Neutrophil (primary cell): ENCODE data around the gene STK32C.

Source experiments
- H3K27ac ChIP-seq: fragments of 200-600 bp; sonication (generic); 2 replicates; pipeline ENCODE4 v1.5.1; 2016; ENCODE audit warnings: mild to moderate bottlenecking, moderate library complexity
- H3K27me3 ChIP-seq: fragments of 200-600 bp; sonication (generic); 2 replicates; pipeline ENCODE4 v1.6.0; 2016; ENCODE audit warnings: mild to moderate bottlenecking
- H3K36me3 ChIP-seq: fragments of 200-600 bp; sonication (generic); 2 replicates; pipeline ENCODE4 v1.5.1; 2017
- H3K4me1 ChIP-seq, 2 experiments: fragments of 200-600 bp in 1 of 2; sonication (generic) in 1 of 2; 1 replicate in 1 of 2; 2 replicates in 1 of 2; pipeline versions ENCODE4 v1.5.1 to v1.6.1; 2013 to 2016; ENCODE audit warnings: low read depth in 1 of 2, low read length in 1 of 2, mild to moderate bottlenecking in 1 of 2, moderate library complexity in 1 of 2; ENCODE audit not compliant: control insufficient read depth in 1 of 2, insufficient read depth in 1 of 2
- H3K4me3 ChIP-seq, 2 experiments: fragments of 200-600 bp in 1 of 2; sonication (generic) in 1 of 2; 1 replicate in 1 of 2; 2 replicates in 1 of 2; pipeline ENCODE4 v1.5.1; 2013 to 2016; ENCODE audit warnings: low read depth in 1 of 2, low read length in 1 of 2, mild to moderate bottlenecking in 1 of 2, moderate library complexity in 1 of 2
- H3K9me3 ChIP-seq: fragments of 200-600 bp; sonication (generic); 2 replicates; pipeline ENCODE4 v1.5.1; 2016
- CTCF ChIP-seq: fragments of 200-600 bp; sonication (generic); IDR thresholded peaks from 2 replicates; pipeline ENCODE4 v1.5.1; 2016; ENCODE audit warnings: antibody characterized with exemption

STK32C gene

GRCh38 chr10:132176623-132177500 lies 130.9 kb downstream of the STK32C start:
- peaks cover 57% of the 10 kb centered on the region for H3K27me3 ChIP-seq

GRCh38 chr10:132175907-132176581 lies 131.7 kb downstream of the STK32C start:
- Histone ChIP-seq H3K27me3 (peaks cover 51% of the 10 kb centered on the region), H3K36me3 (no peaks in the 10 kb centered on the region), H3K4me3 (no peak overlapping the region), H3K4me1 (no peaks in the 10 kb centered on the region), H3K9me3 (no peaks in the 10 kb centered on the region), H3K27ac (no peak overlapping the region)
- TF ChIP-seq CTCF = no peak

More at GRCh38 chr10:132176623-132177500, 130.9 kb downstream of the STK32C start:
- TF ChIP-seq CTCF = no peak
- no peaks in the 10 kb centered on the region for H3K36me3 ChIP-seq
- H3K4me3 ChIP-seq = no peak overlapping the region
- no peak overlapping the region for H3K27ac ChIP-seq
- H3K9me3 ChIP-seq = no peaks in the 10 kb centered on the region
- H3K4me1 ChIP-seq = no peaks in the 10 kb centered on the region

- Histone ChIP-seq H3K36me3 (no peaks in the 10 kb centered on the region), H3K27ac (no peak overlapping the region), H3K9me3 (no peaks in the 10 kb centered on the region), H3K27me3 (peaks cover 51% of the 10 kb centered on the region), H3K4me1 (no peaks in the 10 kb centered on the region), H3K4me3 (no peak overlapping the region)
- no peak for TF ChIP-seq CTCF
Measured at GRCh38 chr10:132175408-132175807, 132.3 kb downstream of the STK32C start.

GRCh38 chr10:132174237-132174636 lies 133.5 kb downstream of the STK32C start:
- no peak overlapping the region for H3K27ac ChIP-seq
- H3K36me3 ChIP-seq = no peaks in the 10 kb centered on the region
- no peak for TF ChIP-seq CTCF
- H3K9me3 ChIP-seq = no peaks in the 10 kb centered on the region
- peaks cover 47% of the 10 kb centered on the region for H3K27me3 ChIP-seq
- H3K4me3 ChIP-seq = no peak overlapping the region
- no peaks in the 10 kb centered on the region for H3K4me1 ChIP-seq

GRCh38 chr10:132173185-132173584 lies 134.6 kb downstream of the STK32C start:
- TF ChIP-seq CTCF = no peak
- Histone ChIP-seq H3K4me1 (no peaks in the 10 kb centered on the region), H3K9me3 (no peaks in the 10 kb centered on the region), H3K27me3 (peaks cover 36% of the 10 kb centered on the region), H3K36me3 (no peaks in the 10 kb centered on the region), H3K27ac (no peak overlapping the region), H3K4me3 (no peak overlapping the region)
